Endothelial cell (in vitro differentiated cells): ENCODE data around the gene USP5. TPM values are rescaled to one million over a fixed set of nuclear protein-coding genes. Genes with fewer than 3 reads are reported as not detected.

Source experiments
- DNase-seq: peaks from one replicate; pipeline ENCODE4 v3.0.0; 2021; ENCODE audit warnings: low spot score
- H3K27ac Mint-ChIP-seq: one replicate; pipeline ENCODE4 v1.8.0; 2021; ENCODE audit warnings: mixed read lengths, inconsistent platforms; ENCODE audit not compliant: unreplicated experiment
- H3K27me3 Mint-ChIP-seq: one replicate; pipeline ENCODE4 v1.8.0; 2021; ENCODE audit warnings: mild to moderate bottlenecking, moderate library complexity, mixed read lengths, inconsistent platforms; ENCODE audit not compliant: unreplicated experiment
- H3K36me3 Mint-ChIP-seq: one replicate; pipeline ENCODE4 v1.8.0; 2021; ENCODE audit warnings: mild to moderate bottlenecking, low read depth, mixed read lengths, inconsistent platforms; ENCODE audit not compliant: unreplicated experiment
- H3K4me1 Mint-ChIP-seq: one replicate; pipeline ENCODE4 v1.8.0; 2021; ENCODE audit warnings: mild to moderate bottlenecking, mixed read lengths, inconsistent platforms; ENCODE audit not compliant: unreplicated experiment
- H3K4me3 Mint-ChIP-seq: one replicate; pipeline ENCODE4 v1.8.0; 2021; ENCODE audit warnings: mild to moderate bottlenecking, mixed read lengths, inconsistent platforms; ENCODE audit not compliant: unreplicated experiment
- H3K9me3 Mint-ChIP-seq: one replicate; pipeline ENCODE4 v1.8.0; 2021; ENCODE audit warnings: mixed read lengths, inconsistent platforms; ENCODE audit not compliant: unreplicated experiment
- CTCF ChIP-seq: fragments of 200-600 bp; sonication (generic); IDR thresholded peaks from one replicate; pipeline ENCODE4 v1.5.0; 2021; ENCODE audit warnings: antibody characterized with exemption; ENCODE audit not compliant: unreplicated experiment
- total RNA-seq: library from RNA; stranded (reverse); fragmentation: NEBNext Ultra II Directional; extraction: Animal tissue kit (Norgen Biotek cat#: 25700); gene quantifications from one replicate; pipeline ENCODE4 v1.2.1, GENCODE V29; 2021; ENCODE audit not compliant: unreplicated experiment

USP5 gene
- total RNA-seq, 1 donor from 2014 or later = 119 TPM

- no peak overlapping the region for H3K27ac Mint-ChIP-seq
- TF ChIP-seq CTCF = no peak
- no peaks in the 10 kb centered on the region for H3K9me3 Mint-ChIP-seq
- peaks cover 48% of the 10 kb centered on the region for H3K36me3 Mint-ChIP-seq
- H3K4me3 Mint-ChIP-seq = peak overlapping the region; percentile 82
- DNase-seq = no peak
- H3K27me3 Mint-ChIP-seq = peaks cover 15% of the 10 kb centered on the region
- peaks cover 23% of the 10 kb centered on the region for H3K4me1 Mint-ChIP-seq
Observed at GRCh38 chr12:6866163-6866919, 14.4 kb downstream of the USP5 start.

- Mint-ChIP-seq H3K4me3 (peak overlapping the region; percentile 82), H3K27ac (no peak overlapping the region), H3K27me3 (peaks cover 18% of the 10 kb centered on the region), H3K4me1 (peaks cover 26% of the 10 kb centered on the region), H3K36me3 (peaks cover 51% of the 10 kb centered on the region), H3K9me3 (no peaks in the 10 kb centered on the region)
- no peak for TF ChIP-seq CTCF
- no peak for DNase-seq
Observed at GRCh38 chr12:6866920-6867412, 15.0 kb downstream of the USP5 start.

GRCh38 chr12:6867413-6868210, 15.7 kb downstream of the USP5 start, which contains the start of gene TPI1:
Gene TPI1, plus strand, starts transcription at chr12:6867531. Its CDS starts 36 bp downstream, at chr12:6867567.
- DNase-seq = peak; percentile 84
- Mint-ChIP-seq H3K4me3 (peak within 1 kb of the TSS; percentile 94), H3K27ac (peak within 1 kb of the TSS; percentile 61), H3K4me1 (peaks cover 29% of the 10 kb centered on the region), H3K36me3 (peaks cover 46% of the 10 kb centered on the region), H3K9me3 (no peaks in the 10 kb centered on the region), H3K27me3 (peaks cover 19% of the 10 kb centered on the region)
- TF ChIP-seq CTCF = no peak

GRCh38 chr12:6868211-6869048, 16.5 kb downstream of the USP5 start:
- peak overlapping the region; percentile 92 for H3K4me3 Mint-ChIP-seq
- DNase-seq = no peak
- peaks cover 29% of the 10 kb centered on the region for H3K4me1 Mint-ChIP-seq
- no peak for TF ChIP-seq CTCF
- peaks cover 19% of the 10 kb centered on the region for H3K27me3 Mint-ChIP-seq
- H3K36me3 Mint-ChIP-seq = peaks cover 42% of the 10 kb centered on the region
- peak overlapping the region; percentile 61 for H3K27ac Mint-ChIP-seq
- no peaks in the 10 kb centered on the region for H3K9me3 Mint-ChIP-seq
